Trophoblast cell (in vitro differentiated cells and primary cell): ENCODE data around the gene ABCC10.
"Not testable (repeated sequence)": the region's sequence is repeated elsewhere in the genome, so short reads cannot be mapped to it uniquely, and the experiment has no call there.

Experiments used
- DNase-seq, 2 donors: peaks; one replicate each; pipeline ENCODE4 v3.0.0-alpha.2; 2016
- H2AFZ ChIP-seq: 2 replicates; pipeline ENCODE4 v1.6.1; 2013; ENCODE audit warnings: low read length, moderate library complexity, mild to moderate bottlenecking; ENCODE audit not compliant: insufficient read depth, poor library complexity
- H2AK5ac ChIP-seq: 2 replicates; pipeline ENCODE4 v1.6.1; 2013; ENCODE audit warnings: mild to moderate bottlenecking, low read length
- H2BK120ac ChIP-seq: 2 replicates; pipeline ENCODE4 v1.6.1; 2013; ENCODE audit warnings: low read length, mild to moderate bottlenecking, moderate library complexity; ENCODE audit not compliant: insufficient read depth, poor library complexity
- H2BK12ac ChIP-seq: 2 replicates; pipeline ENCODE4 v1.6.1; 2013; ENCODE audit warnings: mild to moderate bottlenecking, low read length, moderate library complexity
- H2BK5ac ChIP-seq: 2 replicates; pipeline ENCODE4 v1.6.1; 2013; ENCODE audit warnings: low read length, low read depth, moderate library complexity, mild to moderate bottlenecking; ENCODE audit not compliant: poor library complexity
- H3K14ac ChIP-seq: 2 replicates; pipeline ENCODE4 v1.6.1; 2013; ENCODE audit warnings: mild to moderate bottlenecking, low read length
- H3K18ac ChIP-seq: 2 replicates; pipeline ENCODE4 v1.6.1; 2013; ENCODE audit warnings: mild to moderate bottlenecking, low read length
- H3K23ac ChIP-seq: 2 replicates; pipeline ENCODE4 v1.6.1; 2013; ENCODE audit warnings: low read length
- H3K27ac ChIP-seq: 2 replicates; pipeline ENCODE4 v1.5.1; 2013; ENCODE audit warnings: low read depth, mild to moderate bottlenecking, inconsistent platforms, low read length, moderate library complexity
- H3K27me3 ChIP-seq: 2 replicates; pipeline ENCODE4 v1.6.1; 2013; ENCODE audit warnings: inconsistent platforms, mild to moderate bottlenecking, low read length, moderate library complexity; ENCODE audit not compliant: insufficient read depth
- H3K36me3 ChIP-seq, 2 experiments: 1 replicate in 1 of 2; 2 replicates in 1 of 2; pipeline ENCODE4 v1.6.1; 2013; ENCODE audit warnings: low read length in 2 of 2, mild to moderate bottlenecking in 2 of 2, moderate library complexity in 1 of 2; ENCODE audit not compliant: insufficient read depth in 2 of 2, control insufficient read depth in 1 of 2
- H3K4ac ChIP-seq: 2 replicates; pipeline ENCODE4 v1.6.1; 2013; ENCODE audit warnings: low read depth, mild to moderate bottlenecking, low read length, moderate library complexity
- H3K4me1 ChIP-seq, 2 experiments: 1 replicate in 1 of 2; 2 replicates in 1 of 2; pipeline ENCODE4 v1.6.1; 2013; ENCODE audit warnings: low read length in 2 of 2, mild to moderate bottlenecking in 2 of 2, moderate library complexity in 1 of 2; ENCODE audit not compliant: insufficient read depth in 2 of 2, control insufficient read depth in 1 of 2
- H3K4me2 ChIP-seq: 2 replicates; pipeline ENCODE4 v1.6.1; 2013; ENCODE audit warnings: inconsistent platforms, mild to moderate bottlenecking, low read length, moderate library complexity
- H3K4me3 ChIP-seq: 2 replicates; pipeline ENCODE4 v1.5.1; 2013; ENCODE audit warnings: mild to moderate bottlenecking, low read depth, low read length, inconsistent platforms
- H3K79me1 ChIP-seq: one replicate; pipeline ENCODE4 v1.6.1; 2013; ENCODE audit warnings: low read length
- H3K79me2 ChIP-seq: 2 replicates; pipeline ENCODE4 v1.6.1; 2013; ENCODE audit warnings: low read length, mild to moderate bottlenecking; ENCODE audit not compliant: control insufficient read depth, insufficient read depth, poor library complexity
- H3K9ac ChIP-seq: 2 replicates; pipeline ENCODE4 v1.6.1; 2013; ENCODE audit warnings: mild to moderate bottlenecking, low read length
- H3K9me3 ChIP-seq: 2 replicates; pipeline ENCODE4 v1.6.1; 2013; ENCODE audit warnings: low read depth, mild to moderate bottlenecking, control low read depth, inconsistent platforms, low read length; ENCODE audit not compliant: insufficient read depth
- H4K12ac ChIP-seq: 2 replicates; pipeline ENCODE4 v1.6.1; 2013; ENCODE audit warnings: low read depth, mild to moderate bottlenecking, low read length, moderate library complexity
- H4K8ac ChIP-seq: 2 replicates; pipeline ENCODE4 v1.6.1; 2013; ENCODE audit warnings: low read depth, mild to moderate bottlenecking, low read length, moderate library complexity
- H4K91ac ChIP-seq: one replicate; pipeline ENCODE4 v1.6.1; 2013; ENCODE audit warnings: low read depth, mild to moderate bottlenecking, low read length, moderate library complexity
- WGBS: extraction: QIAGEN DNeasy Blood & Tissue Kit; methylation state at CpG from one replicate; pipeline ENCODE4 v1.1.7; 2013; ENCODE audit warnings: missing lambda C conversion rate; ENCODE audit not compliant: insufficient read length, insufficient coverage; ENCODE audit errors: extremely low coverage; 5-methylcytosine and 5-hydroxymethylcytosine counted together

ABCC10 gene

DNA sequence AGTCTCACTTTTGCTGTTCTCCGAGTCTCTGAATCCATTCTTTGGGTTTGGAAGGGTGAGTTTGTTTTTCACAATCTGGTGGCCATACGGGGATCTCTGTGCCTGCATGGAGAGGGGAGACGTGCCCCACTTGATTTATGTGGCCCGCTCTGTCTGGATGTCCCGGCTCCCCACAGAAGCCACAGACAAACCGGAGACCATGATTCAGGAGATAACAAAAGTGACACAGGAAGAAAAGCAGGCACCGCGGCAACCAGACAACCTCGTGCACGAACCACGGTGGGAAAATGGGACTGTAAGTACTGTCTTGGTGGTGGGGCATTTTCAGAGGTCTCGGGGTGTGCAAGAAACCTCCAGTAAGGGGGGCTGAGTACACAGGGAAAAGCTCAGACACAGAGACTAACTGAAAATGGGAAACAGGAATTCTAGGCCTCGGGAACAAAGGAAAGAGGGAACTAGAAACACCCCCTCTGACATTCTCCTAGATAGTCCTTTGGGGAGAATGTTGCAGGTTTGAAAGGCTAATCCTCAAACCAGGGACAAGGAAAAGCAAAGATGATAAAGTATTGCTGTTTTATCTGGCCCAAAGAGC lies 35.8 kb upstream of the ABCC10 start:
- peak overlapping the region; percentile 89 for H2BK5ac ChIP-seq
- peak overlapping the region; percentile 95 for H2BK12ac ChIP-seq
- H3K9ac ChIP-seq: no peak overlapping the region
- DNase-seq: no peak
- H3K14ac ChIP-seq: peak overlapping the region; percentile 71
- WGBS: no CpG with 5 or more reads among the region's 13 CpGs
- peaks cover 3% of the 10 kb centered on the region for H3K79me2 ChIP-seq
- H3K27me3 ChIP-seq: no peaks in the 10 kb centered on the region
- peak overlapping the region; percentile 5 for H3K4me2 ChIP-seq
- peaks cover 25 to 33% of the 10 kb centered on the region in 2 experiments for H3K4me1 ChIP-seq
- peak overlapping the region; percentile 99 for H2BK120ac ChIP-seq
- H3K27ac ChIP-seq: peak overlapping the region; percentile 83
- peak overlapping the region; percentile 90 for H2AK5ac ChIP-seq
- peak overlapping the region; percentile 74 for H3K18ac ChIP-seq
- H4K91ac ChIP-seq: peak overlapping the region; percentile 98
- no peaks in the 10 kb centered on the region for H3K9me3 ChIP-seq
- H4K12ac ChIP-seq: no peak overlapping the region
- H3K23ac ChIP-seq: no peak overlapping the region
- peak overlapping the region; percentile 90 for H4K8ac ChIP-seq
- no peak overlapping the region for H3K4me3 ChIP-seq
- H3K4ac ChIP-seq: peak overlapping the region; percentile 82
- no peaks in the 10 kb centered on the region for H3K36me3 ChIP-seq
- H2AFZ ChIP-seq: peak overlapping the region; percentile 79
- peaks cover 29% of the 10 kb centered on the region for H3K79me1 ChIP-seq

DNA sequence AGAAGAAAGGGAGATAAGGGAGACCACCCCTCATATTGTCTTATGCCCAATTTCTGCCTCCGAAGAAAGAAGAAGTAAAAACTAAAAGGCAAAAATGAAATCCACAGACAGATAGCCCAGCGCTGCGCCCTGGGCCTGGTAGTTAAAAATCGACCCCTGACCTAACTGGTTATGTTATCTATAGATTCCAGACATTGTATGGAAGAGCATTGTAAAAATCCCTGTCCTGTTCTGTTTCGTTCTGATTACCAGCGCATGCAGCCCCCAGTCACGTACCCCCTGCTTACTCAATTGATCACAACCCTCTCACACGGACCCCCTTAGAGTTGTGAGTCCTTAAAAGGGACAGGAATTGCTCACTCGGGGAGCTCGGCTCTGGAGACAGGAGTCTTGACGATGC lies 34.2 kb upstream of the ABCC10 start:
- Histone ChIP-seq H4K8ac (peak overlapping the region; percentile 66), H3K27ac (peak overlapping the region; percentile 83), H3K79me1 (peaks cover 34% of the 10 kb centered on the region), H2BK5ac (peak overlapping the region; percentile 67), H3K4me1 (peaks cover 25 to 38% of the 10 kb centered on the region in 2 experiments), H4K91ac (peak overlapping the region; percentile 85), H2AFZ (peak overlapping the region; percentile 12), H2BK12ac (peak overlapping the region; percentile 66), H3K4me2 (peak overlapping the region; percentile 14)
- DNase-seq: peak in 1 of 2 donors; percentile 18
- no CpG with 5 or more reads among the region's 11 CpGs for WGBS
- not testable (repeated sequence) for H3K23ac ChIP-seq, H4K12ac ChIP-seq, H3K36me3 ChIP-seq, H3K79me2 ChIP-seq, H3K4ac ChIP-seq, H3K14ac ChIP-seq, H3K9me3 ChIP-seq, H3K27me3 ChIP-seq, H3K18ac ChIP-seq, H2AK5ac ChIP-seq, H3K4me3 ChIP-seq, H2BK120ac ChIP-seq, H3K9ac ChIP-seq

DNA sequence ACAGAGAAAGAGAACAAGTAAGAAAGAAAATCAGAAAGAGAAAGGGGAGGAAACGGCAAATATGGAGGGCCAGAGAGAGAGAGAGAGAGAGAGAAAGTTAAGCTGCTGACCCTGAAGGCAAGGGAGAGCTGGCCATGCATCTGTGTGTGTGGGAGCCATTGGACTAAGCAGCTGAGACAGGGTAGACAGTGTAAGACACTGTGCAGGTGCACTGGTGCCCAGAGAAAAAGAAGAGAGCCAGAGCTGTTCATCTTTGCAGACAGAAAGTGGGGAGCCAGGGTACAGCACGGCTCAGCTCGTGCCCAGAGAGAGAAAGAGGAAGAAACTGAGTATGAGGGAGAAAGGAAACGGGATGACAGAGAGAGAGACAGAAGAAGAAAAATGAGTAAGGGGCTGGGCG lies 33.7 kb upstream of the ABCC10 start:
- H4K12ac ChIP-seq: peak overlapping the region; percentile 22
- peak overlapping the region; percentile 76 for H3K9ac ChIP-seq
- peak overlapping the region; percentile 67 for H2BK12ac ChIP-seq
- peaks cover 3% of the 10 kb centered on the region for H3K79me2 ChIP-seq
- H3K4me1 ChIP-seq: peaks cover 25 to 38% of the 10 kb centered on the region in 2 experiments
- peak overlapping the region; percentile 89 for H2AK5ac ChIP-seq
- no peak overlapping the region for H2AFZ ChIP-seq
- peak overlapping the region; percentile 83 for H3K27ac ChIP-seq
- peak overlapping the region; percentile 49 for H3K4ac ChIP-seq
- peak overlapping the region; percentile 63 for H3K18ac ChIP-seq
- H3K36me3 ChIP-seq: no peaks in the 10 kb centered on the region
- no peak overlapping the region for H3K4me3 ChIP-seq
- H3K27me3 ChIP-seq: no peaks in the 10 kb centered on the region
- no peaks in the 10 kb centered on the region for H3K9me3 ChIP-seq
- peak overlapping the region; percentile 67 for H2BK5ac ChIP-seq
- peak overlapping the region; percentile 66 for H4K8ac ChIP-seq
- H3K79me1 ChIP-seq: peaks cover 34% of the 10 kb centered on the region
- peak overlapping the region; percentile 85 for H4K91ac ChIP-seq
- H3K4me2 ChIP-seq: peak overlapping the region; percentile 14
- H2BK120ac ChIP-seq: peak overlapping the region; percentile 48
- H3K23ac ChIP-seq: no peak overlapping the region
- WGBS: no CpG with 5 or more reads among the region's 5 CpGs
- H3K14ac ChIP-seq: peak overlapping the region; percentile 78
- DNase-seq: no peak

DNA sequence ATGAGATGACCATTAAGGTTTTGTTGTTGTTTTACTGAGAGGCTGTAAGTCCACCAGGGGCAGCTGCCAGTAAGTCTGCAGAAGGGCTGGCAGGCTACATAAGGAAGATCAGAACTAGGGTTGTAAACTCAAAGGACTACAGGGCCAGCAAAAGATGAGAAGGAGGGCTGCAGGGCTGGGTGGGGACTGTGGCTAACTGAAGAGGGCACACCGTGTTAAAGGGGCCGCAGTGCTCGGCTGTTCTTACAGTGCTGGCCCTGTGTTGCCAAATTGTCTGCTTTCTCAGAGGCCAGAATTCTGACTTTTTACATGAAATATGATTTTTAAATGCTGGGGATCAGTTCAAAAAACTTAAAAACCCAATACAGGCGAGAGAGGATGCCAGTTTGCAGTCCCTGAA lies 32.4 kb upstream of the ABCC10 start:
- H3K79me1 ChIP-seq: peaks cover 34% of the 10 kb centered on the region
- H2BK120ac ChIP-seq: peak overlapping the region; percentile 27
- H3K23ac ChIP-seq: no peak overlapping the region
- H2AFZ ChIP-seq: no peak overlapping the region
- peaks cover 29 to 40% of the 10 kb centered on the region in 2 experiments for H3K4me1 ChIP-seq
- no peak overlapping the region for H3K4ac ChIP-seq
- H2BK5ac ChIP-seq: no peak overlapping the region
- H3K27ac ChIP-seq: no peak overlapping the region
- H3K4me3 ChIP-seq: no peak overlapping the region
- no peaks in the 10 kb centered on the region for H3K9me3 ChIP-seq
- H4K91ac ChIP-seq: peak overlapping the region; percentile 96
- H3K79me2 ChIP-seq: peaks cover 3% of the 10 kb centered on the region
- peak overlapping the region; percentile 68 for H2BK12ac ChIP-seq
- no peak overlapping the region for H4K12ac ChIP-seq
- H3K36me3 ChIP-seq: no peaks in the 10 kb centered on the region
- peak overlapping the region; percentile 45 for H4K8ac ChIP-seq
- H3K27me3 ChIP-seq: no peaks in the 10 kb centered on the region
- no peak for DNase-seq
- whole genome bisulfite sequencing: no CpG with 5 or more reads among the region's 4 CpGs
- no peak overlapping the region for H3K18ac ChIP-seq
- H3K4me2 ChIP-seq: no peak overlapping the region
- no peak overlapping the region for H3K9ac ChIP-seq
- no peak overlapping the region for H2AK5ac ChIP-seq
- H3K14ac ChIP-seq: peak overlapping the region; percentile 20
